Neutrophil (primary cell): ENCODE results near the gene C16orf95.

ENCODE experiments used
- H3K27ac ChIP-seq: fragments of 200-600 bp; sonication (generic); 2 replicates; pipeline ENCODE4 v1.5.1; 2016; ENCODE audit warnings: mild to moderate bottlenecking, moderate library complexity
- H3K27me3 ChIP-seq: fragments of 200-600 bp; sonication (generic); 2 replicates; pipeline ENCODE4 v1.6.0; 2016; ENCODE audit warnings: mild to moderate bottlenecking
- H3K36me3 ChIP-seq: fragments of 200-600 bp; sonication (generic); 2 replicates; pipeline ENCODE4 v1.5.1; 2017
- H3K4me1 ChIP-seq, 2 experiments: fragments of 200-600 bp in 1 of 2; sonication (generic) in 1 of 2; 1 replicate in 1 of 2; 2 replicates in 1 of 2; pipeline versions ENCODE4 v1.5.1 to v1.6.1; 2013 to 2016; ENCODE audit warnings: low read depth in 1 of 2, low read length in 1 of 2, mild to moderate bottlenecking in 1 of 2, moderate library complexity in 1 of 2; ENCODE audit not compliant: control insufficient read depth in 1 of 2, insufficient read depth in 1 of 2
- H3K4me3 ChIP-seq, 2 experiments: fragments of 200-600 bp in 1 of 2; sonication (generic) in 1 of 2; 1 replicate in 1 of 2; 2 replicates in 1 of 2; pipeline ENCODE4 v1.5.1; 2013 to 2016; ENCODE audit warnings: low read depth in 1 of 2, low read length in 1 of 2, mild to moderate bottlenecking in 1 of 2, moderate library complexity in 1 of 2
- H3K9me3 ChIP-seq: fragments of 200-600 bp; sonication (generic); 2 replicates; pipeline ENCODE4 v1.5.1; 2016
- CTCF ChIP-seq: fragments of 200-600 bp; sonication (generic); IDR thresholded peaks from 2 replicates; pipeline ENCODE4 v1.5.1; 2016; ENCODE audit warnings: antibody characterized with exemption

C16orf95 gene

GRCh38 chr16:87356491-87356853 lies 39.3 kb upstream of the C16orf95 start:
- H3K4me1 ChIP-seq: no peaks in the 10 kb centered on the region
- TF ChIP-seq CTCF: no peak
- no peak overlapping the region for H3K4me3 ChIP-seq
- no peaks in the 10 kb centered on the region for H3K9me3 ChIP-seq
- H3K36me3 ChIP-seq: no peaks in the 10 kb centered on the region
- no peaks in the 10 kb centered on the region for H3K27me3 ChIP-seq
- no peak overlapping the region for H3K27ac ChIP-seq

- no peaks in the 10 kb centered on the region for H3K9me3 ChIP-seq
- no peak overlapping the region for H3K4me3 ChIP-seq
- no peaks in the 10 kb centered on the region for H3K36me3 ChIP-seq
- TF ChIP-seq CTCF: no peak
- no peaks in the 10 kb centered on the region for H3K27me3 ChIP-seq
- H3K4me1 ChIP-seq: no peaks in the 10 kb centered on the region
- no peak overlapping the region for H3K27ac ChIP-seq
Observed at GRCh38 chr16:87353613-87354012, 36.4 kb upstream of the C16orf95 start.

- no peak overlapping the region for H3K27ac ChIP-seq
- TF ChIP-seq CTCF: no peak
- H3K9me3 ChIP-seq: no peaks in the 10 kb centered on the region
- H3K27me3 ChIP-seq: no peaks in the 10 kb centered on the region
- H3K4me3 ChIP-seq: no peak overlapping the region
- H3K36me3 ChIP-seq: no peaks in the 10 kb centered on the region
- no peaks in the 10 kb centered on the region for H3K4me1 ChIP-seq
Observed at GRCh38 chr16:87352818-87353217, 35.6 kb upstream of the C16orf95 start.

GRCh38 chr16:87351320-87351698 lies 34.1 kb upstream of the C16orf95 start:
- Histone ChIP-seq H3K4me3 (no peak overlapping the region), H3K36me3 (no peaks in the 10 kb centered on the region), H3K27me3 (no peaks in the 10 kb centered on the region), H3K4me1 (no peaks in the 10 kb centered on the region), H3K27ac (no peak overlapping the region), H3K9me3 (no peaks in the 10 kb centered on the region)
- no peak for TF ChIP-seq CTCF

- H3K36me3 ChIP-seq: no peaks in the 10 kb centered on the region
Observed at GRCh38 chr16:87350681-87351319, 33.6 kb upstream of the C16orf95 start.

More at GRCh38 chr16:87350681-87351319, 33.6 kb upstream of the C16orf95 start:
- Histone ChIP-seq H3K27ac (no peak overlapping the region), H3K4me3 (no peak overlapping the region), H3K4me1 (no peaks in the 10 kb centered on the region), H3K27me3 (no peaks in the 10 kb centered on the region), H3K9me3 (no peaks in the 10 kb centered on the region)
- TF ChIP-seq CTCF: no peak
